Measurements from ENCODE around the gene RFPL3.

DNA sequence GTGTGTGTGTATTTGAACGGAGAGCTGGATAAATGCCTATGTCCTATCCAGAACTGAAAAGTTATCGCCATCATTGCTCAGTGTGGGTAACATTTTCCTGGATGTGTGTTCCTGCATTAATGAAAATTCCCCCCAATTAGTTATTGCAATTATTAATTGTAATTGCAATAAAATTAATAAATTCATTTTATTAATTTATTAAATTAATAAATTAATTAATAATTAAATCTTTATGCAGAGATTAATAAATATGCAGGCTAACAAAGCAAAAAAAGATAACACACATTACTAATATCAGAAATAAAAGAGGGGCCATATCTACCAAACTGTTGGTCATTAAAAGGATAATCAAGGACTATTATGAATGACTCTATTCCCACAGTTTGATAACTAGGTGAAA, 3.6 kb downstream of the RFPL3 start:
- TF ChIP-seq POLR2A (IDR thresholded peaks at IDR 0.05), result no peak
- TF ChIP-seq POLR2AphosphoS5 (IDR thresholded peaks at IDR 0.05), result no peak
- TF ChIP-seq, protein P1, sequence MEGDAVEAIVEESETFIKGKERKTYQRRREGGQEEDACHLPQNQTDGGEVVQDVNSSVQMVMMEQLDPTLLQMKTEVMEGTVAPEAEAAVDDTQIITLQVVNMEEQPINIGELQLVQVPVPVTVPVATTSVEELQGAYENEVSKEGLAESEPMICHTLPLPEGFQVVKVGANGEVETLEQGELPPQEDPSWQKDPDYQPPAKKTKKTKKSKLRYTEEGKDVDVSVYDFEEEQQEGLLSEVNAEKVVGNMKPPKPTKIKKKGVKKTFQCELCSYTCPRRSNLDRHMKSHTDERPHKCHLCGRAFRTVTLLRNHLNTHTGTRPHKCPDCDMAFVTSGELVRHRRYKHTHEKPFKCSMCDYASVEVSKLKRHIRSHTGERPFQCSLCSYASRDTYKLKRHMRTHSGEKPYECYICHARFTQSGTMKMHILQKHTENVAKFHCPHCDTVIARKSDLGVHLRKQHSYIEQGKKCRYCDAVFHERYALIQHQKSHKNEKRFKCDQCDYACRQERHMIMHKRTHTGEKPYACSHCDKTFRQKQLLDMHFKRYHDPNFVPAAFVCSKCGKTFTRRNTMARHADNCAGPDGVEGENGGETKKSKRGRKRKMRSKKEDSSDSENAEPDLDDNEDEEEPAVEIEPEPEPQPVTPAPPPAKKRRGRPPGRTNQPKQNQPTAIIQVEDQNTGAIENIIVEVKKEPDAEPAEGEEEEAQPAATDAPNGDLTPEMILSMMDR (IDR thresholded peaks at IDR 0.05), result no peak
